RPMI8226 (cell line): Measurements from ENCODE around the gene B4GALT2.

Experiments
- DNase-seq: peaks from one replicate; pipeline ENCODE4 v3.0.0-alpha.2; 2015

Gene B4GALT2

DNA sequence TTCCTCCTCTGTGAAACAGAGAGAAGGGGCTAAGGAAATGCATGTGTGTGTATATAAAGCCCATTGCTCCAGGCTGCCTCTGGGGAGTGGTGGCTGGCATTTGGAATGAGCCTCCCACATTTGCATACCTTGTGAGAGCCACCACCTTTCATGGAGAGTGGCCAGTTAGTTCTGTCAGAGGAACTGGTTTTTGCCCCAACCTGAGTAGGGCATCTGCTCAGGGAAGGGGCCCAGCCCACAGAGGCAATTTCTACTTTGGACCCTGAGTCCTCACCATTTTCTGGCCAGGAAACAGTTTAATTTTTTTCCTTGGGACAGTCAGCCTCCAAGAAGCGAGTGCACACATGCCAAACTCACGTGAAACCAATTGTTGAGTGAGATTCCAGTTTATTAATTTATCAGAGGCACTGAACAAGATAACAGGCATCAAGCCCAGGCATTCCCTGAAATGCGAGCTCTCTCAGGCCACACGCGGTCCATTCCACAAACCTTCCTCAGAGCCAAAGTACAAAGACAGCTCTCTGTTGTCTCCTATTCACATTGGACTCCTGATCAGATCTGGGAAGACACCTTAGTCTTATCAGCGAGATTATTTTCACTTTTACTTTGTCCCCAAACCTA lies 53.3 kb downstream of the B4GALT2 start:
- DNase-seq, result peak; percentile 39

DNA sequence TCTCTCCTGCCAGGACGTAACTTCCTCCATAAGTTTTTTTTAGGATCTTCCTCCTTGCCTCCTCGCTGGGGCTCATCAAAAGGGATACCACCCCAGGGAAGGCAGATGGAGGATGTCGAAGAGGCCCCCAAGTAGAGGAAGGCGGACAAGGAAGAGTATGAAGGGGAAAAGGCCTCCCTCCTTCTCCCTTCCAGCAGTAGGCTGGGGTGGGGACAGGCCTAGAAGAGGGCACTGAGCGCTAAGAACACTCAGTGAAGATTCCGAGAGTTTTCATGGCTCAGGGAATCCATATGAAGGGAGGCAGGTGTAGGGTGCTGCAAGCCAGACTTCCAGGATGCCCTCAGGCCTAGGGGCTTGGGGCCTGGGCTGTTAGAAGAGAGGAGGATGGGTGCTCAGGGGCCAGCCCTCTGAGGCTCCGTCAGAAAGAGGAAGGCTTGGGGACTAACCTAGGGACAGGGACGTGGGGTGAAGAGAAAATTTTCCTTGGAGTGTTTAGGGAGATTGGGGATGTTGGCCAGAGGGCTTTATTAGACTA lies 54.1 kb downstream of the B4GALT2 start:
- DNase-seq, result no peak

DNA sequence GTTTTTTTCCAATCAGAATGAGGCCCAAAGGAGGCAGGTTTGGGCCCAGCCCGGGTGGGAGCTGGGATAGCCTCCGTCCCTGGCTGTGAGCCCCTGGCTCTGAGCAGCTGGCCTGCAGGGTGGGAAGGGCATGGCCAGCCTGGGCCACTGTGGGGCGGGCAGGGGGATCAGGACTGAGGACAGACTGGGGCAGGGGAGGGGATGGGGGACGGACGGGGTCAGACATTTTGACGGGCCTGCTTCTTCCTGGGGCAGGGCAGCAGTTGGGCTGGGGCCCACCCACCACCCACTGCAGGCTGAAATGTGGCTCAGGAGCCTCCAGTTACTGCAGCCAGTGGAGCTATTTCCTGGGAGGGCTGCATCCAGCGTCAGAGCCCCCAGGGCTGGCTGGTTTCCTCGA lies 54.7 kb downstream of the B4GALT2 start:
- no peak for DNase-seq

GRCh38 chr1:44034423-44034822 lies 55.4 kb downstream of the B4GALT2 start:
- DNase-seq, result no peak

- no peak for DNase-seq
Measured at GRCh38 chr1:44034976-44035716, 56.1 kb downstream of the B4GALT2 start.

GRCh38 chr1:44035726-44036408 lies 56.9 kb downstream of the B4GALT2 start:
- peak; percentile 23 for DNase-seq

DNA sequence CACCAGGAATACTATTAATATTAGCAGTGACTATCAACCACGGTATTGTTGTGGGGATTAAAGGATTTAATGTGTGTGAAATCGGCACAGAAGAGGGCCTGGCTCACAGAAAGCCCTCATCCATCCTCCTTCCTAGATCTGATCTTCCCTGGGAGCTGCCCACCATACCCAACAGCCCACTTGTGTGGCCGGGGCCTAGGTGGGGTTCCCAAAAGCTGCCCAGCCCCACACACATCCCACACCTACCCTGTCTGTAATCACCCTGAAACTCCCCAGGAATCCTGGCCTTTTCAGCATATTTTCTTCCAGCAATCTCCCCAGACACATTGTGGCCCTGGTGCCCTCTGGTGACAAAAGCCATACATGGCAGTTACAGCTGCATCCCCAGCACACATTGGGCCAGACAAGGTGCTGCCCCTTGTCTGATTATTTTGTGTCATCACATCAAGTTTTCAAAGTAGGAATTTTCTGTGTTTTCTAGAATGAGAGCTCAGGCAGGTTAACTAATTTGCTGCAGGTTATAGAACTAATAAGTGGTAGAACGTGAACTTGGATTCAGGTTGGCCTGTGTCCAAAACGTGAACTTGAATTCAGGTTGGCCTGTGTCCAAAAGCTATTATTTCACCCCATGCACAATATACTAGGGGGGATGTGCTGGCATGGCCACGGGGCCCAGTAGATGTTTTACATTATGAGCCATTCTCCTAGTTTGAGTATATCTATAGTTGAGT lies 57.6 kb downstream of the B4GALT2 start:
- peak; percentile 85 for DNase-seq

GRCh38 chr1:44037154-44037553 lies 58.1 kb downstream of the B4GALT2 start:
- no peak for DNase-seq

DNA sequence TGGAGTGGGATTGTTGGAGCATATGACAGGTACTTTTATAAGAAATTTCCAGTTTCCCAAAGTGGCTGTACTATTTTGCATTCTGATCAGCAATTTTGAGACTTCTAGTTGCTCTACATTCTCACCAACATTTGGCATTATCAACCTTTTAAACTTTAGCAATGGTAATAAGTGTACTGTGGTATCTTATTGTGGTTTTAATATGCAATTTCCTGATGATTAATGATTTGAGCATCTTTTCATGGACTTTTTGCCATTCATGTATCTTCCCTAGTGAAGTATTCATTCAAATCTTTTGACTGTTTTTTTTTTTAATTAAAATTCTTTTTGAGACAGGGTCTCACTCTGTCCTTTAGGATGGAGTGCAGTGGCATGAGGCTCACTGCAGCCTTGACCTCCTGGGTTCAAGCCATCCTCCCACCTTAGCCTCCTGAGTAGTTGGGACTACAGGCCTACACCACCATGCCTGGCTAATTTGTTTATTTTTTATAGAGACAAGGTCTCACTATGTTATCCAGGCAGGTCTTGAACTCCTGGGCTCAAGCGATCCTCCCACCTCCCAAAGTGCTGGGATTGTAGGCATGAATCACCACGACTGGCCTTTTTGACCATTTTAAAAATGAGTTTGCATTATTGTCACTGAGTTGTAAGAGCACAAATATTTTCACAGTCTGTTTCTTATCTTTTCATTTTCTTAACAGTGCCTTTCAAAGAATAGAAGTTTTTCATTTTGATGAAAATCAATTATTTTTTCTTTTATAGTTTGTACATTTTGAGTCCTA lies 60.1 kb downstream of the B4GALT2 start:
- no peak for DNase-seq

GRCh38 chr1:44040418-44040817 lies 61.4 kb downstream of the B4GALT2 start:
- no peak for DNase-seq
